Measurements from ENCODE around the gene GNA12. TPM values are rescaled to one million over a fixed set of nuclear protein-coding genes. Genes with fewer than 3 reads are reported as not detected.

Gene GNA12
- total RNA-seq, result 27.6 and 35.8 TPM in 2 replicates

GRCh38 chr7:2844153-2845033 lies at the start of gene GNA12:
Gene GNA12, minus strand, starts transcription at chr7:2844308. Its CDS starts 147 bp downstream, at chr7:2844161.

GRCh38 chr7:2687881-2688318 lies 156.2 kb downstream of the GNA12 start, which contains the start of gene AMZ1:
Gene AMZ1, plus strand, starts transcription at chr7:2688202. Its CDS starts 12,250 bp downstream, at chr7:2700452.

Other genes with a start within 250 kb of the GNA12 start
- gene TTYH3, start 212.3 kb downstream of the GNA12 start, total RNA-seq, result 19.0 and 24.6 TPM in 2 replicates
- gene AMZ1, start 156.1 kb downstream of the GNA12 start, total RNA-seq, result under 0.01 TPM in 1 of 2 replicates, not detected in the other
- 0.20 TPM in 1 of 2 replicates, not detected in the other for gene CARD11, start 199.6 kb upstream of the GNA12 start, total RNA-seq

All from subcutaneous preadipocyte (primary cell).